Measurements from ENCODE around the gene IKZF4. TPM values are rescaled to one million over a fixed set of nuclear protein-coding genes. Genes with fewer than 3 reads are reported as not detected.
"Not testable (repeated sequence)": the region's sequence is repeated elsewhere in the genome, so short reads cannot be mapped to it uniquely, and the experiment has no call there.

The IKZF4 gene
- total and polyA plus RNA-seq, 2 of the 8 experiments (the other 6 are each of a cell fraction or from before 2014, with no cell fraction given) = 8.0 to 13.3 TPM

GRCh38 chr12:56077966-56078365 lies 57.1 kb downstream of the IKZF4 start:
- not testable (repeated sequence) for H3K56ac ChIP-seq (replicated peaks; ENCODE audit: insufficient read length, low read depth, low read length); H3K4me2 ChIP-seq (ENCODE audit: insufficient read depth in 1 of 2, low read depth in 2 of 2, low read length in 2 of 2); H2AFZ ChIP-seq (ENCODE audit: low read length); H3K27me3 ChIP-seq (replicated peaks in 1 of 4; ENCODE audit: control insufficient read depth in 3 of 4, extremely low read depth in 1 of 4, insufficient read depth in 3 of 4, low read length in 3 of 4); H2BK20ac ChIP-seq (ENCODE audit: low read length); DNase-seq (ENCODE audit: low read depth in 1 of 2, low spot score in 2 of 2); FAIRE-seq; H2BK120ac ChIP-seq (replicated peaks; ENCODE audit: low read depth, low read length); H4K8ac ChIP-seq (ENCODE audit: extremely low read depth, insufficient read depth, low read length); H2BK12ac ChIP-seq (ENCODE audit: low read depth, low read length); H2AK5ac ChIP-seq (ENCODE audit: low read depth, low read length); H3K18ac ChIP-seq (ENCODE audit: extremely low read depth, low read length); H3K36me3 ChIP-seq (ENCODE audit: control insufficient read depth in 2 of 4, insufficient read depth in 4 of 4, low read length in 3 of 4); H4K5ac ChIP-seq (ENCODE audit: insufficient read length, low read depth, low read length); H2BK15ac ChIP-seq (ENCODE audit: low read length); H3K4ac ChIP-seq (replicated peaks; ENCODE audit: insufficient read length, low read depth, low read length); H3K14ac ChIP-seq (ENCODE audit: insufficient read length); H3K27ac ChIP-seq (ENCODE audit: low read depth, low read length); H3K9ac ChIP-seq (replicated peaks in 1 of 4; ENCODE audit: extremely low read depth in 1 of 4, low read depth in 3 of 4, low read length in 3 of 4); H3K79me1 ChIP-seq (ENCODE audit: low read depth, low read length); H4K20me1 ChIP-seq (replicated peaks in 1 of 2; ENCODE audit: control insufficient read depth in 1 of 2, insufficient read depth in 2 of 2, low read length in 2 of 2); H3K4me3 ChIP-seq (ENCODE audit: extremely low read depth in 1 of 4, insufficient read depth in 2 of 4, low read depth in 3 of 4, low read length in 4 of 4); H4K91ac ChIP-seq (replicated peaks; ENCODE audit: insufficient read length, low read length); H2BK5ac ChIP-seq (ENCODE audit: low read depth, low read length); H3K9me3 ChIP-seq (ENCODE audit: insufficient read depth in 2 of 2, low read depth in 1 of 2, low read length in 1 of 2); H3K23ac ChIP-seq (ENCODE audit: insufficient read length); H3K23me2 ChIP-seq (ENCODE audit: low read depth, low read length)
- Histone ChIP-seq H3K4me1 (replicated peaks in 1 of 4; ENCODE audit: control insufficient read depth in 3 of 4, insufficient read depth in 4 of 4, low read length in 3 of 4) (peaks cover 3 to 17% (median 11%) of the 10 kb centered on the region in 4 experiments), H3K79me2 (ENCODE audit: control insufficient read depth in 1 of 2, insufficient read depth in 2 of 2, low read length in 2 of 2) (peaks cover 0 to 22% of the 10 kb centered on the region in 2 experiments; a peak in 2 of 4 replicates)
- CTCF ChIA-PET (ENCODE audit: partially characterized antibody) = interaction anchor here (1.1 to 1.4 kb wide), 3 partner anchors 26 to 82 kb away, joined by 3 to 5 read pairs (median 4); partner anchors contain the start of gene PA2G4
- 91% methylated on average over 9 of the region's 9 CpGs; no CpG with 5 or more reads in 1 of the 2 experiments for WGBS, 2 experiments (ENCODE audit: extremely low coverage in 1 of 2, insufficient coverage in 1 of 2, insufficient read length in 1 of 2, insufficient replicate concordance in 2 of 2, low coverage in 1 of 2, low lambda C conversion rate in 2 of 2, missing lambda C conversion rate in 1 of 2)
- POLR2A ChIA-PET (ENCODE audit: partially characterized antibody) = interaction anchor here (1.2 to 6.5 kb wide), 2 partner anchors 22 to 33 kb away, joined by 3 to 73 read pairs; no protein-coding TSS in a partner anchor

Measured in H1 (cell line).